HFFc6 (cell line): ENCODE measurements around the gene GSAP. TPM values are rescaled to one million over a fixed set of nuclear protein-coding genes. Genes with fewer than 3 reads are reported as not detected.
"Not testable (repeated sequence)": the region's sequence is repeated elsewhere in the genome, so short reads cannot be mapped to it uniquely, and the experiment has no call there.

ENCODE experiments used
- DNase-seq: peaks from one replicate; pipeline ENCODE4 v3.0.0-alpha.2; 2018
- H3K27ac Mint-ChIP-seq: 2 replicates; pipeline ENCODE4 v1.8.0; 2020; ENCODE audit warnings: mild to moderate bottlenecking, mixed read lengths
- H3K27me3 Mint-ChIP-seq: 2 replicates; pipeline ENCODE4 v1.8.0; 2021; ENCODE audit warnings: mild to moderate bottlenecking, moderate library complexity, mixed read lengths; ENCODE audit not compliant: insufficient read depth
- H3K36me3 Mint-ChIP-seq: 2 replicates; pipeline ENCODE4 v1.8.0; 2021; ENCODE audit warnings: low read depth, mixed read lengths
- H3K4me1 Mint-ChIP-seq: 2 replicates; pipeline ENCODE4 v1.8.0; 2020; ENCODE audit warnings: low read depth, mixed read lengths
- H3K4me3 Mint-ChIP-seq: 2 replicates; pipeline ENCODE4 v1.8.0; 2020; ENCODE audit warnings: mild to moderate bottlenecking, moderate library complexity, mixed read lengths
- H3K9me3 Mint-ChIP-seq: 2 replicates; pipeline ENCODE4 v1.8.0; 2020; ENCODE audit warnings: mild to moderate bottlenecking, mixed read lengths
- CTCF ChIP-seq: fragments of 200-600 bp; sonication (generic); IDR thresholded peaks from 2 replicates; pipeline ENCODE4 v1.5.0; 2021; ENCODE audit warnings: antibody characterized with exemption, mild to moderate bottlenecking
- total RNA-seq, 6 experiments: library from RNA; stranded (reverse); fragmentation: NEBNext Ultra II Directional; extraction: Animal tissue kit (Norgen Biotek cat#: 25700); gene quantifications; 2 replicates in 1 of 6; 3 replicates in 5 of 6; pipeline ENCODE4 v1.2.3, GENCODE V29; 2021

Gene GSAP
- total RNA-seq, 6 experiments from 2014 or later, result 1.4 to 2.8 (median 2.2) TPM

DNA sequence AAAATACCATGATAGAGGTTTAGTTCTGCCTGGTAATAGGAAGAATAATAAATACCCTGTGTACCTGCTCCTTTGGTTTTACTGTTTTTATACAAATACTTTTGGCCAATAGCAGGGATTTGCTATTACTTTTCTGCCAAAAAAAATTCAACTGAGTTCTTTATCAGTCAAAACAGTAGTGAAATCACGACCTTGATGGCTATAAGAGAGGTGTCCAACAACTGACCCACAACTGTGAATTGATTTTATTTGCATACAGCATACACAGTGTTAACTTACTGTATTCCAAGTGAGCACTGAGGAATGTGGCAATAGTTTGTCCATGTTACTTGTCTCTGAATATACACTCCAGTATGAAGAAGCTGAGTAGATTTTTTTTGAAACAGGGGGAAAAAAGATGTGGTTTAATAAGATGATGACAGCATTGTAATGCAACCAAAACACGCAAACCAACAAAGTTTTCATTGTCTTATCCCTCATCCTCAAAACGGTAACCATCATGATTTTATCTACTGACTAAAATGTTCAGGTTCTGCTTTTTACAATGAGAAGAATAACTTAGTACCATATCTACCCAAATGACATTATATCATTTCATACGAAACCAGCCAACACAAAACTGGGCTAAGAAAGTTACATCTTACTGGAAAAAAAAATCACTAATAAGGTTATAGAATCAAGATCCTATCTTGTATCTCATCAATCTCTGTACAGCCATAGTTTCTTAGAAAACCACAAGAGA, 63.3 kb downstream of the GSAP start:
- Mint-ChIP-seq H3K27ac (no peak overlapping the region), H3K36me3 (no peaks in the 10 kb centered on the region), H3K4me3 (no peak overlapping the region)

DNA sequence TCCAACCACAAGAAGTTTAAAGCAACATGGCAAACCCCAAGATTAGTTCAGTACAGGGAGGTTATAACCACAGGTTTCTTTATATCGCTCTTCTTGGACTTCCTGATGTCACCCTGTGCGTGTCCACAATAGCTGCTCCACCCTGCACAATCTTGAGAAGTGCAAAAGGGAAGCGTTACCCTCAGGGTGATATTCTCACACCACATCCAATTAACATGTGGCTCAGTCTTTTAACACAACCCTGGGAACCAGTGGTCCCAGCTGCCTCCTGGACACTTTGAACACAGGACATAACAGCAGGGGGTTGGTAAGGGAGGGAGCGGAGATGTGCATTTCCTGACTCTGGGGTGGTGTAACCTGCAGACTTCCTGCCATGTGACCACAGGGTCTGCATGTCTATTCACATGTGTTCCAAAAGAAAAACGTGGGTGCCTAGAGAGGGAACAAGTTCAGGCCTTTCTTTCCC, 64.6 kb downstream of the GSAP start:
- Mint-ChIP-seq H3K4me3 (no peak overlapping the region), H3K27me3 (no peaks in the 10 kb centered on the region), H3K9me3 (no peaks in the 10 kb centered on the region), H3K4me1 (peaks cover 23% of the 10 kb centered on the region), H3K27ac (no peak overlapping the region), H3K36me3 (no peaks in the 10 kb centered on the region)
- no peak for DNase-seq
- TF ChIP-seq CTCF, result no peak

More for the DNA sequence above, 63.3 kb downstream of the GSAP start:
- H3K9me3 Mint-ChIP-seq, result no peaks in the 10 kb centered on the region
- DNase-seq, result no peak
- TF ChIP-seq CTCF, result no peak
- peaks cover 23% of the 10 kb centered on the region for H3K4me1 Mint-ChIP-seq
- H3K27me3 Mint-ChIP-seq, result no peaks in the 10 kb centered on the region

DNA sequence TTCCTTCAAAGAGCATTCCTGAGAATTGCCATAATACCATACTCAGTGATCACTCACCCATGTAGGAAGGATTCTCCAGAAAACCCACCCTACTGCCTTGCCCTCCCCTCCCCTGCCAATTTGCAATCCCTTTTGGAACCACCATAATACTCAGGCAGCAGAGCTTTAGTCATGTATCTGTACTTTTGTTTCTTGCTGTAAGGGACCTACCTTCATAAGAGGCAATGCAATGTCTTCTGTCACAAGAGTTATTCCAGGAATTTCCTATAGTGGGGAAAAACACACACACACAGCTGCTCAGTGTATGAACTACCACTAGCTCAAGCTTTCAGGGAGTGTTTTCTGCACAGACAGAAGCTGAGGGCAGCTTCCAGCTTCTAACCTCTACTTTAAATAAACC, 67.0 kb downstream of the GSAP start:
- no peak for TF ChIP-seq CTCF
- DNase-seq, result no peak
- Mint-ChIP-seq H3K27ac (no peak overlapping the region), H3K9me3 (no peaks in the 10 kb centered on the region), H3K4me3 (no peak overlapping the region), H3K4me1 (peaks cover 23% of the 10 kb centered on the region), H3K36me3 (no peaks in the 10 kb centered on the region), H3K27me3 (no peaks in the 10 kb centered on the region)

GRCh38 chr7:77348371-77348813, 67.8 kb downstream of the GSAP start:
- TF ChIP-seq CTCF, result no peak
- Mint-ChIP-seq H3K27ac (peak overlapping the region; percentile 5; the same call in 1 of the 2 replicates), H3K36me3 (no peaks in the 10 kb centered on the region), H3K27me3 (no peaks in the 10 kb centered on the region), H3K9me3 (no peaks in the 10 kb centered on the region), H3K4me3 (no peak overlapping the region), H3K4me1 (peaks cover 21% of the 10 kb centered on the region)
- peak; percentile 36 for DNase-seq

DNA sequence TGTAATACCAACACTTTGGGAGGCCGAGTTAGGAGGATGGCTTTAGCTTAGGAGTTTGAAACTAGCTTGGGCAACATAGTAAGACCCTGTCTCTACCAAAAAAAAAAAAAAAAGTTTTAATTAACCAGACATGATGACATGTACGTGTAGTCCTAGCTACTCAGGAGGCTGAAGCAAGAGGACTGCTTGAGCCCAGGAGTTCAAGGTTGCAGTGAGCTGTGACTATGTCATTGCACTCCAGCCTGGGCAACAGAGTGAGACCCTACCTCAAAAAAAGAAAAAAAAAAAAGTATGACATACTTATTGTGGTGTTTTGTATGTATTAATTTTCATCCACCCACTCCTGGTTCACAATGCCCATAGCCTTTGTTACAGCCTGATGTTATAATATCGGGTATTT, 69.7 kb downstream of the GSAP start:
- H3K36me3 Mint-ChIP-seq, result no peaks in the 10 kb centered on the region
- H3K9me3 Mint-ChIP-seq, result no peaks in the 10 kb centered on the region
- TF ChIP-seq CTCF, result no peak
- DNase-seq, result no peak
- no peak overlapping the region for H3K27ac Mint-ChIP-seq
- H3K4me1 Mint-ChIP-seq, result peaks cover 14% of the 10 kb centered on the region
- no peaks in the 10 kb centered on the region for H3K27me3 Mint-ChIP-seq
- H3K4me3 Mint-ChIP-seq, result no peak overlapping the region

DNA sequence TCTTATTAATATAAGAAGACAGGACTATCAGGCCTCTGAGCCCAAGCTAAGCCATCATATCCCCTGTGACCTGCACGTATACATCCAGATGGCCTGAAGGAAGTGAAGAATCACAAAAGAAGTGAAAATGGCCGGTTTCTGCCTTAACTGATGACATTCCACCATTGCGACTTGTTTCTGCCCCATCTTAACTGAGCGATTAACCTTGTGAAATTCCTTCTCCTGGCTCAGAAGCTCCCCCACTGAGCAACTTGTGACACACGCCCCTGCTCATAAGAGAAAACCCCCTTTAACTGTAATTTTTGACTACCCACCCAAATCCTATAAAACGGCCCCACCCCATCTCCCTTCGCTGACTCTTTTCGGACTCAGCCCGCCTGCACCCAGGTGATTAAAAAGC, 70.7 kb downstream of the GSAP start:
- H3K27ac Mint-ChIP-seq, H3K9me3 Mint-ChIP-seq, H3K36me3 Mint-ChIP-seq, H3K4me3 Mint-ChIP-seq, DNase-seq, H3K27me3 Mint-ChIP-seq: not testable (repeated sequence)
- peaks cover 14% of the 10 kb centered on the region for H3K4me1 Mint-ChIP-seq
